GM19193 (cell line): ENCODE results near the gene RMI1.

Experiments used
- POLR2A ChIP-seq: IDR thresholded peaks from 4 replicates; pipeline ENCODE4 v1.6.1; 2011; ENCODE audit not compliant: insufficient read depth, insufficient read length; ENCODE audit errors: extremely low read depth

RMI1 gene

GRCh38 chr9:83980395-83981125 is at the start of gene RMI1:
RMI1 (plus strand) TSS chr9:83980805; CDS start chr9:84000987, 20,182 bp downstream.
- TF ChIP-seq POLR2A: peak; percentile 92

GRCh38 chr9:83930881-83931280 is 49.7 kb upstream of the RMI1 start:
- no peak for TF ChIP-seq POLR2A

GRCh38 chr9:83932011-83932410 is 48.6 kb upstream of the RMI1 start:
- TF ChIP-seq POLR2A: no peak

- TF ChIP-seq POLR2A: no peak
Measured at GRCh38 chr9:83932851-83933250, 47.8 kb upstream of the RMI1 start.

GRCh38 chr9:83933790-83934189 is 46.8 kb upstream of the RMI1 start:
- TF ChIP-seq POLR2A: no peak

- TF ChIP-seq POLR2A: no peak
Measured at GRCh38 chr9:83934569-83935275, 45.9 kb upstream of the RMI1 start.

- no peak for TF ChIP-seq POLR2A
Measured at GRCh38 chr9:83935276-83935935, 45.2 kb upstream of the RMI1 start.

- TF ChIP-seq POLR2A: no peak
Measured at GRCh38 chr9:83936523-83936922, 44.1 kb upstream of the RMI1 start.

GRCh38 chr9:83937861-83938455 is 42.6 kb upstream of the RMI1 start:
- TF ChIP-seq POLR2A: no peak

GRCh38 chr9:83940590-83941303 is 39.9 kb upstream of the RMI1 start:
- no peak for TF ChIP-seq POLR2A

GRCh38 chr9:83956086-83956435 is 24.5 kb upstream of the RMI1 start:
- no peak for TF ChIP-seq POLR2A

GRCh38 chr9:83956436-83957247 is 24.0 kb upstream of the RMI1 start:
- TF ChIP-seq POLR2A: peak; percentile 76

GRCh38 chr9:83957248-83957513 is 23.4 kb upstream of the RMI1 start:
- TF ChIP-seq POLR2A: no peak

- no peak for TF ChIP-seq POLR2A
Measured at GRCh38 chr9:83959061-83959460, 21.5 kb upstream of the RMI1 start.

GRCh38 chr9:83960991-83961390 is 19.6 kb upstream of the RMI1 start:
- no peak for TF ChIP-seq POLR2A

GRCh38 chr9:83962165-83962564 is 18.4 kb upstream of the RMI1 start:
- TF ChIP-seq POLR2A: no peak
